CD14-positive monocyte (primary cell): ENCODE data around the gene TNIK. TPM values are rescaled to one million over a fixed set of nuclear protein-coding genes. Genes with fewer than 3 reads are reported as not detected.

Source experiments
- DNase-seq, 3 donors: peaks; one replicate each; pipeline ENCODE4 v3.0.0-alpha.2; 2011 to 2022
- H2AFZ ChIP-seq: 2 replicates; pipeline ENCODE4 v1.6.0; 2012; ENCODE audit warnings: mild to moderate bottlenecking, low read depth, low read length, inconsistent platforms; ENCODE audit not compliant: insufficient read depth, poor library complexity, severe bottlenecking
- H3K27ac ChIP-seq, 2 donors: 1 replicate in 1 of 2; 2 replicates in 1 of 2; pipeline ENCODE4 v1.5.1; 2012 to 2013; ENCODE audit warnings: low read length in 2 of 2, control low read depth in 1 of 2, inconsistent platforms in 1 of 2, low read depth in 1 of 2, mild to moderate bottlenecking in 1 of 2
- H3K27me3 ChIP-seq, 2 donors: one replicate each; pipeline versions ENCODE4 v1.6.0 to v1.6.1; 2011 to 2013; ENCODE audit warnings: low read length in 2 of 2; ENCODE audit not compliant: control insufficient read depth in 2 of 2, insufficient read depth in 2 of 2
- H3K36me3 ChIP-seq, 2 donors: replicated peaks in 1 of 2; 1 replicate in 1 of 2; 2 replicates in 1 of 2; pipeline versions ENCODE4 v1.5.1 to v1.6.1; 2012 to 2013; ENCODE audit warnings: low read length in 2 of 2, control low read depth in 1 of 2, inconsistent platforms in 1 of 2, mild to moderate bottlenecking in 1 of 2; ENCODE audit not compliant: insufficient read depth in 2 of 2, control insufficient read depth in 1 of 2
- H3K4me1 ChIP-seq, 2 donors: 1 replicate in 1 of 2; 2 replicates in 1 of 2; pipeline versions ENCODE4 v1.5.1 to v1.6.1; 2012 to 2013; ENCODE audit warnings: low read length in 2 of 2, control low read depth in 1 of 2, inconsistent platforms in 1 of 2, mild to moderate bottlenecking in 1 of 2, moderate library complexity in 1 of 2; ENCODE audit not compliant: insufficient read depth in 2 of 2, control insufficient read depth in 1 of 2
- H3K4me2 ChIP-seq: replicated peaks from 2 replicates; pipeline ENCODE3; 2012; ENCODE audit warnings: low read length, moderate library complexity, mild to moderate bottlenecking; ENCODE audit not compliant: poor library complexity, severe bottlenecking; ENCODE audit errors: extremely low read depth
- H3K4me3 ChIP-seq, 3 experiments: fragments of 200-600 bp in 1 of 3; sonication (generic) in 1 of 3; replicated peaks in 1 of 3; 1 replicate in 2 of 3; 2 replicates in 1 of 3; pipeline ENCODE4 v1.5.1; 2011 to 2013; ENCODE audit warnings: low read length in 3 of 3, mild to moderate bottlenecking in 3 of 3, control low read depth in 2 of 3, low read depth in 2 of 3, inconsistent platforms in 1 of 3, moderate library complexity in 1 of 3
- H3K79me2 ChIP-seq: 2 replicates; pipeline ENCODE4 v1.6.0; 2012; ENCODE audit warnings: mild to moderate bottlenecking, control low read depth, inconsistent platforms, low read length, moderate library complexity; ENCODE audit not compliant: insufficient read depth
- H3K9ac ChIP-seq: 2 replicates; pipeline ENCODE4 v1.6.0; 2017; ENCODE audit warnings: low read length, mild to moderate bottlenecking; ENCODE audit not compliant: insufficient read depth, poor library complexity, severe bottlenecking
- H3K9me3 ChIP-seq, 2 donors: replicated peaks in 1 of 2; 1 replicate in 1 of 2; 2 replicates in 1 of 2; pipeline versions ENCODE4 v1.5.1 to v1.6.1; 2012 to 2013; ENCODE audit warnings: low read length in 2 of 2, control low read depth in 1 of 2; ENCODE audit not compliant: control insufficient read depth in 1 of 2, insufficient read depth in 1 of 2
- H4K20me1 ChIP-seq: 2 replicates; pipeline ENCODE4 v1.6.0; 2012; ENCODE audit warnings: mild to moderate bottlenecking, low read length, control low read depth, moderate library complexity; ENCODE audit not compliant: insufficient read depth
- H3K27ac Mint-ChIP-seq, 7 donors: one replicate each; pipeline ENCODE4 v1.8.0; 2020; ENCODE audit warnings: mild to moderate bottlenecking in 7 of 7, mixed read lengths in 7 of 7, moderate library complexity in 6 of 7, inconsistent platforms in 2 of 7
- H3K27me3 Mint-ChIP-seq, 3 donors: one replicate each; pipeline ENCODE4 v1.8.0; 2021 to 2022; ENCODE audit warnings: low read depth in 3 of 3, mild to moderate bottlenecking in 3 of 3, mixed read lengths in 3 of 3, moderate library complexity in 3 of 3, inconsistent platforms in 1 of 3
- H3K36me3 Mint-ChIP-seq, 2 donors: one replicate each; pipeline ENCODE4 v1.8.0; 2020; ENCODE audit warnings: mixed read lengths in 2 of 2, inconsistent platforms in 1 of 2, mild to moderate bottlenecking in 1 of 2
- H3K4me1 Mint-ChIP-seq: one replicate; pipeline ENCODE4 v1.8.0; 2020; ENCODE audit warnings: mild to moderate bottlenecking, mixed read lengths
- H3K4me3 Mint-ChIP-seq, 2 donors: one replicate each; pipeline ENCODE4 v1.8.0; 2020; ENCODE audit warnings: mild to moderate bottlenecking in 2 of 2, mixed read lengths in 2 of 2, moderate library complexity in 1 of 2
- H3K9me3 Mint-ChIP-seq, 7 donors: one replicate each; pipeline ENCODE4 v1.8.0; 2020 to 2022; ENCODE audit warnings: mixed read lengths in 7 of 7, mild to moderate bottlenecking in 6 of 7, moderate library complexity in 6 of 7, inconsistent platforms in 2 of 7
- CTCF ChIP-seq: fragments of 200-600 bp; IDR thresholded peaks from one replicate; pipeline ENCODE4 v1.8.0; 2022; ENCODE audit warnings: antibody characterized with exemption, mild to moderate bottlenecking
- WGBS: methylation state at CpG from one replicate; pipeline ENCODE4 v1.1.5; 2013; ENCODE audit warnings: missing lambda C conversion rate; ENCODE audit not compliant: insufficient coverage; 5-methylcytosine and 5-hydroxymethylcytosine counted together
- intact Hi-C, 2 donors: fragments of 100-400 bp; cut with micrococcal nuclease; formaldehyde crosslinking; loops; one replicate each; pipeline versions ENCODE4 v1.15.0 to v1.15.1; 2023
- polyA plus RNA-seq, 3 donors: library from polyadenylated mRNA; depleted of rRNA in 1 of 3; unstranded in 2 of 3; stranded (reverse) in 1 of 3; fragments of 300-500 nt in 2 of 3; fragments of >200 nt in 1 of 3; fragmentation: Illumina TruSeq in 2 of 3; gene quantifications; 1 replicate in 2 of 3; 2 replicates in 1 of 3; pipeline ENCODE4 v1.2.3, GENCODE V29; 2012 to 2021

The TNIK gene
- polyA plus RNA-seq, 3 donors = 0.36 to 1.8 (median 0.75) TPM

- no peak overlapping the region for H3K4me3 Mint-ChIP-seq
- peaks cover 0 to 2% (median 0%) of the 10 kb centered on the region in 7 donors for H3K9me3 Mint-ChIP-seq
- no peaks in the 10 kb centered on the region for H3K36me3 Mint-ChIP-seq
- H3K27me3 ChIP-seq = no peaks in the 10 kb centered on the region
- no peak overlapping the region for H3K4me3 ChIP-seq
- DNase-seq = no peak
- no peaks in the 10 kb centered on the region for H3K79me2 ChIP-seq
- 80% methylated on average over 1 of the region's 3 CpGs for WGBS
- H4K20me1 ChIP-seq = no peaks in the 10 kb centered on the region
- intact Hi-C loops = no loop called here
- no peak overlapping the region for H3K27ac ChIP-seq
- no peaks in the 10 kb centered on the region for H3K4me1 ChIP-seq
- H3K27me3 Mint-ChIP-seq = peaks cover 0 to 2% (median 0%) of the 10 kb centered on the region in 3 donors
- no peak overlapping the region for H3K27ac Mint-ChIP-seq
- no peaks in the 10 kb centered on the region for H3K9me3 ChIP-seq
- H3K9ac ChIP-seq = no peak overlapping the region
- no peaks in the 10 kb centered on the region for H3K36me3 ChIP-seq
- H2AFZ ChIP-seq = no peak overlapping the region
- TF ChIP-seq CTCF = no peak
- H3K4me1 Mint-ChIP-seq = no peaks in the 10 kb centered on the region
- H3K4me2 ChIP-seq = no peak overlapping the region
These were observed 18.8 kb downstream of the TNIK start for GRCh38 chr3:171441381-171441780.

- Mint-ChIP-seq H3K36me3 (no peaks in the 10 kb centered on the region), H3K27ac (no peak overlapping the region), H3K4me3 (no peak overlapping the region), H3K9me3 (peaks cover 0 to 2% (median 0%) of the 10 kb centered on the region in 7 donors), H3K4me1 (no peaks in the 10 kb centered on the region), H3K27me3 (peaks cover 0 to 2% (median 0%) of the 10 kb centered on the region in 3 donors)
- Histone ChIP-seq H3K27me3 (no peaks in the 10 kb centered on the region), H3K36me3 (no peaks in the 10 kb centered on the region), H3K9me3 (no peaks in the 10 kb centered on the region), H3K9ac (no peak overlapping the region), H4K20me1 (no peaks in the 10 kb centered on the region), H3K79me2 (no peaks in the 10 kb centered on the region), H3K4me2 (no peak overlapping the region), H3K27ac (no peak overlapping the region), H3K4me1 (no peaks in the 10 kb centered on the region), H2AFZ (no peak overlapping the region), H3K4me3 (no peak overlapping the region)
- TF ChIP-seq CTCF = no peak
- WGBS = 100% methylated on average over 1 of the region's 2 CpGs
- DNase-seq = no peak
- intact Hi-C loops = no loop called here
These were observed 20.2 kb downstream of the TNIK start for GRCh38 chr3:171439996-171440395.
